Prostate gland (tissue), 2 donors: ENCODE data around the gene VAMP2.

Experiments
- POLR2A ChIP-seq: fragments of 450-650 bp; IDR thresholded peaks from one replicate; pipeline ENCODE4 v1.6.1; 2016; ENCODE audit warnings: antibody characterized with exemption, mild to moderate bottlenecking
- POLR2AphosphoS5 ChIP-seq: sonication (generic); formaldehyde crosslinking; IDR thresholded peaks from one replicate; pipeline ENCODE4 v1.6.1; 2017; ENCODE audit warnings: antibody characterized with exemption
- TF ChIP-seq, protein P1 (sequence below), 4 experiments: fragments of 200-600 bp in 2 of 4; fragments of 450-650 bp in 2 of 4; sonication (generic) in 2 of 4; IDR thresholded peaks; 1 replicate in 3 of 4; 2 replicates in 1 of 4; pipeline ENCODE4 v1.5.1; 2016 to 2019; ENCODE audit warnings: antibody characterized with exemption in 4 of 4, mild to moderate bottlenecking in 2 of 4, moderate library complexity in 2 of 4

GRCh38 chr17:8109661-8110455 is 52.9 kb downstream of the VAMP2 start:
- TF ChIP-seq POLR2AphosphoS5 (peak; percentile 30), POLR2A (no peak)
- TF ChIP-seq, protein P1, sequence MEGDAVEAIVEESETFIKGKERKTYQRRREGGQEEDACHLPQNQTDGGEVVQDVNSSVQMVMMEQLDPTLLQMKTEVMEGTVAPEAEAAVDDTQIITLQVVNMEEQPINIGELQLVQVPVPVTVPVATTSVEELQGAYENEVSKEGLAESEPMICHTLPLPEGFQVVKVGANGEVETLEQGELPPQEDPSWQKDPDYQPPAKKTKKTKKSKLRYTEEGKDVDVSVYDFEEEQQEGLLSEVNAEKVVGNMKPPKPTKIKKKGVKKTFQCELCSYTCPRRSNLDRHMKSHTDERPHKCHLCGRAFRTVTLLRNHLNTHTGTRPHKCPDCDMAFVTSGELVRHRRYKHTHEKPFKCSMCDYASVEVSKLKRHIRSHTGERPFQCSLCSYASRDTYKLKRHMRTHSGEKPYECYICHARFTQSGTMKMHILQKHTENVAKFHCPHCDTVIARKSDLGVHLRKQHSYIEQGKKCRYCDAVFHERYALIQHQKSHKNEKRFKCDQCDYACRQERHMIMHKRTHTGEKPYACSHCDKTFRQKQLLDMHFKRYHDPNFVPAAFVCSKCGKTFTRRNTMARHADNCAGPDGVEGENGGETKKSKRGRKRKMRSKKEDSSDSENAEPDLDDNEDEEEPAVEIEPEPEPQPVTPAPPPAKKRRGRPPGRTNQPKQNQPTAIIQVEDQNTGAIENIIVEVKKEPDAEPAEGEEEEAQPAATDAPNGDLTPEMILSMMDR (IDR thresholded peaks at IDR 0.05), result peak; percentile 71 to 94 (median 80)
